H9 (cell line): Measurements from ENCODE around the gene SERPINB5. TPM values are rescaled to one million over a fixed set of nuclear protein-coding genes. Genes with fewer than 3 reads are reported as not detected.

ENCODE experiments used
- DNase-seq: peaks from one replicate; pipeline ENCODE4 v3.0.0-alpha.2; 2017
- H2AFZ ChIP-seq: one replicate; pipeline ENCODE4 v1.6.1; 2013; ENCODE audit warnings: mild to moderate bottlenecking, low read length, control low read depth, moderate library complexity
- H2AK5ac ChIP-seq: 2 replicates; pipeline ENCODE4 v1.6.1; 2013; ENCODE audit warnings: low read length, control low read depth, mixed read lengths; ENCODE audit not compliant: insufficient read length
- H2BK120ac ChIP-seq: one replicate; pipeline ENCODE4 v1.6.1; 2013; ENCODE audit warnings: low read depth, mild to moderate bottlenecking, low read length, control low read depth, inconsistent platforms; ENCODE audit not compliant: poor library complexity, severe bottlenecking
- H2BK12ac ChIP-seq: 2 replicates; pipeline ENCODE4 v1.6.1; 2013; ENCODE audit warnings: low read length, control low read depth, mixed read lengths, low read depth; ENCODE audit not compliant: insufficient read length
- H2BK15ac ChIP-seq: 2 replicates; pipeline ENCODE4 v1.6.1; 2013; ENCODE audit warnings: low read depth, low read length, control low read depth
- H2BK20ac ChIP-seq: one replicate; pipeline ENCODE4 v1.6.1; 2013; ENCODE audit warnings: low read depth, mild to moderate bottlenecking, low read length, control low read depth, inconsistent platforms; ENCODE audit not compliant: poor library complexity, severe bottlenecking
- H2BK5ac ChIP-seq: 2 replicates; pipeline ENCODE4 v1.6.1; 2013; ENCODE audit warnings: low read length, control low read depth, mixed read lengths; ENCODE audit not compliant: insufficient read length
- H3K14ac ChIP-seq: 2 replicates; pipeline ENCODE4 v1.6.1; 2013; ENCODE audit warnings: low read length, control low read depth; ENCODE audit not compliant: insufficient read depth
- H3K18ac ChIP-seq: 2 replicates; pipeline ENCODE4 v1.6.1; 2013; ENCODE audit warnings: low read depth, mild to moderate bottlenecking, mixed read lengths, low read length, control low read depth; ENCODE audit not compliant: insufficient read length
- H3K23ac ChIP-seq: 2 replicates; pipeline ENCODE4 v1.6.1; 2013; ENCODE audit warnings: low read length, control low read depth, mixed read lengths, low read depth; ENCODE audit not compliant: insufficient read length
- H3K23me2 ChIP-seq: 2 replicates; pipeline ENCODE4 v1.6.1; 2013; ENCODE audit warnings: low read depth, mild to moderate bottlenecking, mixed read lengths, low read length, control low read depth; ENCODE audit not compliant: insufficient read length, poor library complexity, severe bottlenecking
- H3K27ac ChIP-seq: 2 replicates; pipeline ENCODE4 v1.5.1; 2013; ENCODE audit warnings: low read length, control low read depth, mixed read lengths, low read depth; ENCODE audit not compliant: insufficient read length
- H3K27me3 ChIP-seq: 2 replicates; pipeline ENCODE4 v1.6.1; 2013; ENCODE audit warnings: low read length, control low read depth, inconsistent platforms; ENCODE audit not compliant: insufficient read depth
- H3K4ac ChIP-seq: 2 replicates; pipeline ENCODE4 v1.6.1; 2013; ENCODE audit warnings: low read depth, mild to moderate bottlenecking, control low read depth, inconsistent platforms, low read length, moderate library complexity
- H3K4me1 ChIP-seq: 2 replicates; pipeline ENCODE4 v1.6.1; 2013; ENCODE audit warnings: low read length, control low read depth, inconsistent platforms; ENCODE audit not compliant: insufficient read depth
- H3K4me2 ChIP-seq: 2 replicates; pipeline ENCODE4 v1.6.1; 2013; ENCODE audit warnings: low read length, control low read depth, mixed read lengths; ENCODE audit not compliant: insufficient read length, insufficient read depth
- H3K56ac ChIP-seq: 2 replicates; pipeline ENCODE4 v1.6.1; 2013; ENCODE audit warnings: low read depth, mild to moderate bottlenecking, mixed read lengths, low read length, control low read depth; ENCODE audit not compliant: insufficient read length
- H3K79me1 ChIP-seq: 2 replicates; pipeline ENCODE4 v1.6.1; 2013; ENCODE audit warnings: low read depth, mild to moderate bottlenecking, moderate library complexity, low read length, control low read depth, inconsistent platforms; ENCODE audit not compliant: insufficient read depth, poor library complexity, severe bottlenecking
- H3K79me2 ChIP-seq: 2 replicates; pipeline ENCODE4 v1.6.1; 2013; ENCODE audit warnings: low read length, control low read depth, inconsistent platforms; ENCODE audit not compliant: insufficient read depth
- H3K9ac ChIP-seq: 2 replicates; pipeline ENCODE4 v1.6.1; 2013; ENCODE audit warnings: low read length, control low read depth, mixed read lengths; ENCODE audit not compliant: insufficient read length; ENCODE audit errors: extremely low read depth
- H3K9me3 ChIP-seq: one replicate; pipeline ENCODE4 v1.6.1; 2013; ENCODE audit warnings: low read depth, low read length, inconsistent platforms; ENCODE audit not compliant: control insufficient read depth
- H3T11ph ChIP-seq: one replicate; pipeline ENCODE4 v1.6.1; 2013; ENCODE audit warnings: mild to moderate bottlenecking, low read length, control low read depth, inconsistent platforms
- H4K20me1 ChIP-seq: one replicate; pipeline ENCODE4 v1.6.1; 2013; ENCODE audit not compliant: control insufficient read depth, insufficient read length, insufficient read depth
- H4K5ac ChIP-seq: 2 replicates; pipeline ENCODE4 v1.6.1; 2013; ENCODE audit warnings: low read depth, mild to moderate bottlenecking, mixed read lengths, low read length, control low read depth; ENCODE audit not compliant: insufficient read length
- H4K8ac ChIP-seq: replicated peaks from 2 replicates; pipeline ENCODE4 v1.6.1; 2013; ENCODE audit warnings: low read length, control low read depth, mixed read lengths, low read depth; ENCODE audit not compliant: insufficient read length
- H4K91ac ChIP-seq: 2 replicates; pipeline ENCODE4 v1.6.1; 2013; ENCODE audit warnings: low read depth, mild to moderate bottlenecking, moderate library complexity, mixed read lengths, low read length, control low read depth; ENCODE audit not compliant: insufficient read length
- H3K27ac Mint-ChIP-seq, 3 experiments: 2 replicates in 2 of 3; 3 replicates in 1 of 3; pipeline ENCODE4 v1.8.0; 2020 to 2021; ENCODE audit warnings: mixed read lengths in 3 of 3, mild to moderate bottlenecking in 1 of 3, moderate library complexity in 1 of 3
- H3K27me3 Mint-ChIP-seq: 2 replicates; pipeline ENCODE4 v1.8.0; 2021; ENCODE audit warnings: low read depth, mild to moderate bottlenecking, moderate library complexity, mixed read lengths
- H3K36me3 Mint-ChIP-seq, 3 experiments: 2 replicates in 2 of 3; 3 replicates in 1 of 3; pipeline ENCODE4 v1.8.0; 2020 to 2021; ENCODE audit warnings: low read depth in 3 of 3, mixed read lengths in 3 of 3; ENCODE audit not compliant: insufficient read depth in 1 of 3
- H3K4me1 Mint-ChIP-seq, 2 experiments: 2 replicates each; pipeline ENCODE4 v1.8.0; 2020; ENCODE audit warnings: mixed read lengths in 2 of 2
- H3K4me3 Mint-ChIP-seq, 2 experiments: 2 replicates in 1 of 2; 3 replicates in 1 of 2; pipeline ENCODE4 v1.8.0; 2020 to 2021; ENCODE audit warnings: mild to moderate bottlenecking in 2 of 2, mixed read lengths in 2 of 2, moderate library complexity in 1 of 2
- H3K9me3 Mint-ChIP-seq, 2 experiments: 2 replicates in 1 of 2; 3 replicates in 1 of 2; pipeline ENCODE4 v1.8.0; 2020; ENCODE audit warnings: mild to moderate bottlenecking in 2 of 2, mixed read lengths in 2 of 2, moderate library complexity in 1 of 2
- WGBS: extraction: QIAGEN DNeasy Blood & Tissue Kit; methylation state at CpG from one replicate; pipeline ENCODE4 v1.1.7; 2013; ENCODE audit warnings: missing lambda C conversion rate, low lambda C conversion rate, mixed read lengths; ENCODE audit not compliant: insufficient read length; ENCODE audit errors: extremely low coverage; 5-methylcytosine and 5-hydroxymethylcytosine counted together
- total RNA-seq: library from RNA; stranded (reverse); gene quantifications from 2 replicates; pipeline ENCODE4 v1.2.1, GENCODE V29; 2021
- TF ChIP-seq, protein P1 (sequence below): fragments of 200-600 bp; sonication (generic); conservative IDR thresholded peaks from 3 replicates; pipeline ENCODE4 v1.8.0; 2021; ENCODE audit warnings: antibody characterized with exemption, mild to moderate bottlenecking

The SERPINB5 gene
- total RNA-seq, 1 experiment from 2014 or later = not detected

DNA sequence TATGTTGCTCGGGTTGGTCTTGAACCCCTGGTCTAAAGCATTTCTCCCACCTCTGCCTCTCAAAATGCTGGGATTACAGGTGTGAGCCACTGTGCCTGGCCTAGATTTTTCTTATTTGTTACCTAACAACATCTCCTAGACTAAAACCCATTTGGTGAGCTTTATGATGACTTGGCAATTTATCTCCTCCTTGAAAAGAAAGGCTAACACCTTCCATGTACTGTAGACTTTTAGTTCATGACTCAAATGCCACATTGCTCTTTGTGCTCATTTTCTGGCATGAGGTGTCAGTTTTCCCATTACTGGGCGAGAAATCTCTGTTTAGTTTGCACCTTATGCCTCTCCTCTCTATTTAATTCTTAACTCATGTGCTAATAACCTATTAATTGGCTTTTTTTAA is 12.3 kb upstream of the SERPINB5 start:
- Histone ChIP-seq H2BK20ac (no peak overlapping the region), H3K23me2 (no peaks in the 10 kb centered on the region), H3K4ac (no peak overlapping the region), H3K23ac (no peak overlapping the region), H3K27ac (no peak overlapping the region), H4K20me1 (no peaks in the 10 kb centered on the region), H3K4me1 (no peaks in the 10 kb centered on the region), H4K91ac (no peak overlapping the region), H4K5ac (no peak overlapping the region), H2BK120ac (no peak overlapping the region), H3K14ac (no peak overlapping the region), H3K79me2 (no peaks in the 10 kb centered on the region), H2BK15ac (no peak overlapping the region), H4K8ac (no peak overlapping the region), H3K79me1 (no peaks in the 10 kb centered on the region), H3T11ph (no peak overlapping the region), H3K4me2 (no peak overlapping the region), H2AFZ (no peak overlapping the region), H3K27me3 (no peaks in the 10 kb centered on the region), H2BK5ac (no peak overlapping the region), H3K9me3 (no peaks in the 10 kb centered on the region), H3K56ac (no peak overlapping the region), H2AK5ac (no peak overlapping the region), H3K18ac (no peak overlapping the region), H2BK12ac (no peak overlapping the region), H3K9ac (no peak overlapping the region)
- Mint-ChIP-seq H3K27me3 (no peaks in the 10 kb centered on the region; the same call in 1 of the 2 replicates), H3K9me3 (no peaks in the 10 kb centered on the region), H3K4me3 (no peak overlapping the region), H3K4me1 (no peaks in the 10 kb centered on the region), H3K36me3 (no peaks in the 10 kb centered on the region), H3K27ac (no peak overlapping the region)
- TF ChIP-seq, protein P1, sequence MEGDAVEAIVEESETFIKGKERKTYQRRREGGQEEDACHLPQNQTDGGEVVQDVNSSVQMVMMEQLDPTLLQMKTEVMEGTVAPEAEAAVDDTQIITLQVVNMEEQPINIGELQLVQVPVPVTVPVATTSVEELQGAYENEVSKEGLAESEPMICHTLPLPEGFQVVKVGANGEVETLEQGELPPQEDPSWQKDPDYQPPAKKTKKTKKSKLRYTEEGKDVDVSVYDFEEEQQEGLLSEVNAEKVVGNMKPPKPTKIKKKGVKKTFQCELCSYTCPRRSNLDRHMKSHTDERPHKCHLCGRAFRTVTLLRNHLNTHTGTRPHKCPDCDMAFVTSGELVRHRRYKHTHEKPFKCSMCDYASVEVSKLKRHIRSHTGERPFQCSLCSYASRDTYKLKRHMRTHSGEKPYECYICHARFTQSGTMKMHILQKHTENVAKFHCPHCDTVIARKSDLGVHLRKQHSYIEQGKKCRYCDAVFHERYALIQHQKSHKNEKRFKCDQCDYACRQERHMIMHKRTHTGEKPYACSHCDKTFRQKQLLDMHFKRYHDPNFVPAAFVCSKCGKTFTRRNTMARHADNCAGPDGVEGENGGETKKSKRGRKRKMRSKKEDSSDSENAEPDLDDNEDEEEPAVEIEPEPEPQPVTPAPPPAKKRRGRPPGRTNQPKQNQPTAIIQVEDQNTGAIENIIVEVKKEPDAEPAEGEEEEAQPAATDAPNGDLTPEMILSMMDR = no peak
- no peak for DNase-seq
- no CpG with 5 or more reads among the region's 2 CpGs for WGBS
